GM12891 (cell line): ENCODE data around the gene BLM.

ENCODE experiments used
- POLR2A ChIP-seq: IDR thresholded peaks from 2 replicates; pipeline ENCODE4 v1.6.1; 2011; ENCODE audit warnings: low read depth, low read length, control low read depth
- POLR2AphosphoS5 ChIP-seq: IDR thresholded peaks from 2 replicates; pipeline ENCODE4 v1.6.1; 2011; ENCODE audit warnings: low read depth, low read length, control low read depth
- SPI1 ChIP-seq: IDR thresholded peaks from 2 replicates; pipeline ENCODE4 v1.6.1; 2011; ENCODE audit warnings: low read depth, low read length, control low read depth

- TF ChIP-seq POLR2A (no peak), SPI1 (no peak), POLR2AphosphoS5 (no peak)
Measured at GRCh38 chr15:90801803-90802202, 84.7 kb downstream of the BLM start.
